ENCODE data around the gene AOC2.
"Not testable (repeated sequence)": the region's sequence is repeated elsewhere in the genome, so short reads cannot be mapped to it uniquely, and the experiment has no call there.

Gene AOC2

GRCh38 chr17:42832213-42832933 is 12.0 kb upstream of the AOC2 start:
- no peak for DNase-seq (ENCODE audit: low read depth)

DNA sequence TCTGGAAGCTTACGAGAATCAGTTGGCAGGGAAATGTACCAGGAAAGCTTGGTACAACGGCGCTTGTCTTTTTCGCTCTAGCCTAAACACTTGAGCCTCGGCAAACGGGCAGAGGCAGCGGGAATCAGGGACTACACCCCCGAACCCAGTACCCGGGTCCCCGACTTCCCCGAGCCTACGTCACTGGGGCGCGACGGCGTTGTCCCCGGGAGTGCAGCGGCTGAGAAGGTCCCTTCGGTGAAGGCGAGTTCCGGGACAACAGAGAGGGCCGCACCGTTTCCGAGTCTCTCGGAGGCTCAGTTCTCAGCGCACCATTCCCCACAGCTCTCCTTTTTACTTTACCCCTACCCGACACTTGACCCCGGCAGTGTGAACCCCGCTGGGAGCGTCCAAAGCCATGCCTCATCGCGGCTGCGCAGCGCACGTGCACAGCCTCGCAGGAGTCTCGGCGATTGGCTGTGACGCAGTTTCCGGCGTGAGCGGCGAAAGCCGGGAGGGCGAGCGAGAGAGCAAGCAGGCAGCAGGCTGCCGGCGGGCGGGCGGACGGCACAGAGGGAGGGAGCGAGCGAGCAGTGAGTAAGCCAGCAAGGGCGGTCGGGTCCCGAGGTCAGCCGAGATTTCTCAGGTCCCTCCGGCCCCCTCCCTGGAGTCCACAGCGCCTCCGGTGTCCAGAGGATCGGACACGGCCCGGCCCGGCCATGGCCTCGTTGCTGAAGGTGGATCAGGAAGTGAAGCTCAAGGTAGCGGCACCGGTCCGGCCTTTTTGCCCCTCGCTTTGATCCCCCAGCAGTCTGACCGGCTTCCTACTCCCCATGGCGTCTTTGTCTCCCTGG is 11.2 kb upstream of the AOC2 start, which contains the start of gene PSME3:
Gene PSME3 (plus strand): TSS at position 464 of the 833 bp plus-strand sequence. CDS start 235 bp downstream, at position 699.
- peak; percentile 44 for DNase-seq (ENCODE audit: low read depth)

- no peak for DNase-seq (ENCODE audit: low read depth)
Observed at GRCh38 chr17:42833767-42834422, 10.5 kb upstream of the AOC2 start.

- DNase-seq (ENCODE audit: low read depth) = no peak
Observed at GRCh38 chr17:42835732-42836131, 8.6 kb upstream of the AOC2 start.

- peak; percentile 9 for DNase-seq (ENCODE audit: low read depth)
Observed at GRCh38 chr17:42841975-42842685, 2.2 kb upstream of the AOC2 start.

DNA sequence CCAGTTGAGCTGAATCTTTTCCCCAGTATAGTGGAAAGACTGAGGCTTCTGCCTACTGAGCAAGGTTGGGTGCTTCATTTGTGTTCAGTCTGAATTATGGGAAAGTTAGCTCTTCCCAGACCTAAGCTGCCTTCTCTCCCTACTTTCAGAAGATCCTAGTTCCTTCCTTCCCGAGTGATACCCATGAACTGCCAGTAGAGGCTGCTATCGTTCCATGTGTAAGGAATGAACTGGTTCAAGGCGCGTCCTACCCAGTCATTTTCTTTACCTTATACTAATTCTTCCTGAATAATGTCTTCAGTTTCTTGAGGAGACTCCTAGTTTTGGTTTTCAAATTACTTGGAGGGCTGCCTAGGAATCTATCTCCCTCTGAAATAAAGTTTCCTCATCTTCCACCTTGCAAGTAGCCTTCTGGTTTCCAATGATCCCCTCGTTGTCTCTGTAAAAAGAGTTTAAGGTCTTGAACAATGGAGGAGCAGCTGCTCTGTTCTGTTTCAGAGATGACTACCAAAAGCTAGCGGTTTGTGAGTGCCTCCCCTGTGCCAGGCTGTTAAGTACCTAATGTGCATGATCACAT is 934 bp upstream of the AOC2 start:
- peak; percentile 69 for DNase-seq (ENCODE audit: low read depth)

GRCh38 chr17:42844761-42845555 is 578 bp downstream of the AOC2 start:
- no peak for DNase-seq (ENCODE audit: low read depth)

- DNase-seq (ENCODE audit: low read depth) = no peak
Observed at GRCh38 chr17:42845556-42845917, 1.2 kb downstream of the AOC2 start.

DNA sequence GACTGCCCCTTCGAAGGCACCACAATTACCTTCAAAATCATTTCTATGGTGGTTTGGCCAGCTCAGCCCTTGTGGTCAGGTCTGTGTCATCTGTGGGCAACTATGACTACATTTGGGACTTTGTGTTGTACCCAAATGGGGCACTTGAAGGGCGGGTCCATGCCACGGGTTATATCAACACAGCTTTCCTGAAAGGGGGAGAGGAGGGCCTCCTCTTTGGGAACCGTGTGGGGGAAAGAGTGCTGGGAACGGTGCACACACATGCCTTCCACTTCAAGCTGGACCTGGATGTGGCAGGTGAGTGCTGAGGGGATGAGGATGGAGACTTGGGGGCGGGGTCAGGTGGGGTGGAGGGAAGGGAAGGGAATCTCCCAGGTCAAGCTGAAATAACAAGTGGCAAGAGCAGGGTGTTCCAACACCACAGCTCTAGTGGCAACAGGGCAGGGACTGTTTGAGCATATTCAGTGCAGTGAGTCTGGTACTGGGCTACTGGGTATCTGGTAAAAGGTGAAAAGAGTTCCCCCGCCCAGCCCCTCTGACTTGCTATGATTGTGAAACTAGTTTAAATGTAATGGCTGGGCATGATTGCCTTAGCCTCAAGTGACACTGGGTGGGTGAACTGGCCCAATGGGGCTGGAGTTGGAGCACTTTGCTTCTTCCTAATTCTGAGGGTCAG is 1.7 kb downstream of the AOC2 start:
- DNase-seq (ENCODE audit: low read depth) = no peak

DNA sequence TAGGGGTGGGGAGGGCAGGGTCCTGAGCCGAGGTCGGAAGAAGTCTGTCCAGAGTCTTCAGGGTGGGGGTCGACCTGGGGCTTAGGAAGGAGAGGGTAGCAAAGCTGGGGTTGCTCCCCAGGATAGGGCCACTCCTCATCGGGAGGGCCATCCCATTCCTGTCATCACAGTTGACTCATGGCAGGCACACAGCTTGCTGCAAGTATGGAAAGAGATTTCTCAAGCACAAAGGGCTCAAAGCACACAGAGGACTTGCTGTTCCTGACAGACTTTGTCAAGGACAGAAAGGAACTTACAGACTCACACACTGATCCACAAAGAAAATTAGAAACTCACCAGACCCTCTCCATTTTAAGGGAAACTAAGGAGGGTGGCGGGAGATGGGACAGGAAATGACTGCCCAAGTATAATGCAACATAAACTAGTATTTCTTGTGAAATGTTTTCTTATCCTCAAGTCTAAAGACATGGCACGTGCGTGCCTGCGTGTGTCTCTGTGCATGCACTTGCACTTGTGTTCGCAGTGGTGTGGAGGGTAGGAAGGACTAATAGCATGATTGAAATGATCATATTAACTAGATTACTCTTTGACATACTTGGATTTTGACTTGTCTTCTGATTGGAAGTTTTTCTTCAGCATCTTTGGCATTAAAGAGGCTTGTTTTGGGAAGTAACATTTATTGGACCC is 2.4 kb downstream of the AOC2 start:
- DNase-seq (ENCODE audit: low read depth) = no peak

DNA sequence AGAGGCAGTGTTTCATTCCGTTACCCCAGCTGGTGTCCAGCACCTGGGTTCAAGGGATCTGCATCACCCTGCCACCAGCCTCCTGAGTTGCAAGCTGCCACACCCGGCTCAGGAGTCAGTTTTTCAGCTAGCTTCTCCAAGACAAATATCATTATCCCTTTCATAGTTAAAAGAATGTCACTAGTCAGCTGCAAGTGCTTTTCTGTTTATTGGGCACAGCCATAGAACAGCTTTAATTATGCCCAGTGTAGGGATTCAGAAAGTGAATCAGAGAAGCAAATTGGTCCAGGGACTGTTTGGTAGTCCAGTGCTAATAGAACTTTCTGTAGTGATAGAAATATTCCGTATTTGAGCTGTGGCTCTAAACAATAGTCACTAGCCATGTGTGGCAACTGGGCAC is 3.7 kb downstream of the AOC2 start:
- DNase-seq (ENCODE audit: low read depth) = no peak

DNA sequence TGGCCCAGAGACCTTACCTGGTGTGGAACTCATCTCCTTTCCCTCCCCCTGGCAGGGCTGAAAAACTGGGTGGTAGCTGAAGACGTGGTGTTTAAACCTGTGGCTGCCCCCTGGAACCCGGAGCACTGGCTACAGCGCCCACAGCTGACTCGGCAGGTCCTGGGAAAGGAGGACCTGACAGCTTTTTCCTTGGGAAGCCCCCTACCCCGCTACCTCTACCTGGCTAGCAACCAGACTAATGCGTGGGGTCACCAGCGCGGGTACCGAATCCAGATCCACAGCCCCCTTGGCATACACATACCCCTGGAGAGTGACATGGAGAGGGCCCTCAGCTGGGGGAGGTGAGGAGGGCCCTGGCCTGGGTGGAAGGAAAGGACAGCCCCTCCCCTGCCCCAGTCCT is 4.7 kb downstream of the AOC2 start:
- DNase-seq (ENCODE audit: low read depth) = no peak

GRCh38 chr17:42849451-42850181 is 5.2 kb downstream of the AOC2 start:
- DNase-seq (ENCODE audit: low read depth) = no peak

DNA sequence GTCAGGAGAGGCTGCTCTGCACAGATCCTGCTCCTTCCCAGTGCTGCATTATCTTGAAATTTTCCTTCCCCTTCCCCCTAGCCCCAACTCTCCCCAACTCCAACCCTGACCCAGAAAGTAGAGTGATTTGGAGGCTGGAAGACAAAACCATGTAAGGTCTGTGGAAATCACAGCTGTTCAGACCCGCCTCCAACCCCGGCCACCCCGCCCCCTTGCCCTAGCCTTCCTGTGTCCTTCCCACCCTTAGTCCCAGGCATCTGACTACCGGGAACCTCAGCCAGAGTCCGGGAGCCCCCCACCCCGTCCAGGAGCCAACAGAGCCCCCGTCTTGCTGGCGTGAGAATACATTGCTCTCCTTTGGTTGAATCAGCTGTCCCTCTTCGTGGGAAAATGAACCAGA is 6.6 kb downstream of the AOC2 start, which contains the start of gene AOC3:
Gene AOC3 (plus strand): TSS at position 246 of the 400 bp plus-strand sequence. CDS start 145 bp downstream, at position 391.
- DNase-seq (ENCODE audit: low read depth) = no peak

DNA sequence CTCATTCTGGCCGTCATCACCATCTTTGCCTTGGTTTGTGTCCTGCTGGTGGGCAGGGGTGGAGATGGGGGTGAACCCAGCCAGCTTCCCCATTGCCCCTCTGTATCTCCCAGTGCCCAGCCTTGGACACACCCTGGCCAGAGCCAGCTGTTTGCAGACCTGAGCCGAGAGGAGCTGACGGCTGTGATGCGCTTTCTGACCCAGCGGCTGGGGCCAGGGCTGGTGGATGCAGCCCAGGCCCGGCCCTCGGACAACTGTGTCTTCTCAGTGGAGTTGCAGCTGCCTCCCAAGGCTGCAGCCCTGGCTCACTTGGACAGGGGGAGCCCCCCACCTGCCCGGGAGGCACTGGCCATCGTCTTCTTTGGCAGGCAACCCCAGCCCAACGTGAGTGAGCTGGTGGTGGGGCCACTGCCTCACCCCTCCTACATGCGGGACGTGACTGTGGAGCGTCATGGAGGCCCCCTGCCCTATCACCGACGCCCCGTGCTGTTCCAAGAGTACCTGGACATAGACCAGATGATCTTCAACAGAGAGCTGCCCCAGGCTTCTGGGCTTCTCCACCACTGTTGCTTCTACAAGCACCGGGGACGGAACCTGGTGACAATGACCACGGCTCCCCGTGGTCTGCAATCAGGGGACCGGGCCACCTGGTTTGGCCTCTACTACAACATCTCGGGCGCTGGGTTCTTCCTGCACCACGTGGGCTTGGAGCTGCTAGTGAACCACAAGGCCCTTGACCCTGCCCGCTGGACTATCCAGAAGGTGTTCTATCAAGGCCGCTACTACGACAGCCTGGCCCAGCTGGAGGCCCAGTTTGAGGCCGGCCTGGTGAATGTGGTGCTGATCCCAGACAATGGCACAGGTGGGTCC is 7.2 kb downstream of the AOC2 start:
- DNase-seq (ENCODE audit: low read depth) = not testable (repeated sequence)

DNA sequence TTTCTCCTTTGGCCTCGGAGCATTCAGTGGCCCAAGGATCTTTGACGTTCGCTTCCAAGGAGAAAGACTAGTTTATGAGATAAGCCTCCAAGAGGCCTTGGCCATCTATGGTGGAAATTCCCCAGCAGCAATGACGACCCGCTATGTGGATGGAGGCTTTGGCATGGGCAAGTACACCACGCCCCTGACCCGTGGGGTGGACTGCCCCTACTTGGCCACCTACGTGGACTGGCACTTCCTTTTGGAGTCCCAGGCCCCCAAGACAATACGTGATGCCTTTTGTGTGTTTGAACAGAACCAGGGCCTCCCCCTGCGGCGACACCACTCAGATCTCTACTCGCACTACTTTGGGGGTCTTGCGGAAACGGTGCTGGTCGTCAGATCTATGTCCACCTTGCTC is 8.0 kb downstream of the AOC2 start:
- DNase-seq (ENCODE audit: low read depth) = no peak

DNA sequence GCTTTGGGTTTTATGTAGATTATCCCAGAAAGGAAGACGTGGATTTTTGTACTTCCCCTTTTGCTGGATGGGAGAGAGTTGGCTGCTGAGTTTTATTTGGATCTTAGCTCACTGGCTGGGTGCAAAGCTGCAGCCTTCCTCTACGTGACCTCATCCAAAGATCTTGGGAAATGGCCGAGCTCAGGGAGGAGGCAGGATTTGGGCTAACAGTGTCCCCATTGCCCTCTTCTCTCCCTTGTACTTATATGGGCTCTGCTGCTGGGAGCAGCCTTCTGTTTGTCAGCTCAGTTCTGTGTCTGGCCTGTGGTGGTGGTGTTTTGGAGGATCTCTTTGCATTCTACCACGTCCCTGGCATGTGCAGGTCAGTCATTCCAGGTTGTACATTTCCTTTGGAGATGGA is 8.6 kb downstream of the AOC2 start:
- no peak for DNase-seq (ENCODE audit: low read depth)

DNA sequence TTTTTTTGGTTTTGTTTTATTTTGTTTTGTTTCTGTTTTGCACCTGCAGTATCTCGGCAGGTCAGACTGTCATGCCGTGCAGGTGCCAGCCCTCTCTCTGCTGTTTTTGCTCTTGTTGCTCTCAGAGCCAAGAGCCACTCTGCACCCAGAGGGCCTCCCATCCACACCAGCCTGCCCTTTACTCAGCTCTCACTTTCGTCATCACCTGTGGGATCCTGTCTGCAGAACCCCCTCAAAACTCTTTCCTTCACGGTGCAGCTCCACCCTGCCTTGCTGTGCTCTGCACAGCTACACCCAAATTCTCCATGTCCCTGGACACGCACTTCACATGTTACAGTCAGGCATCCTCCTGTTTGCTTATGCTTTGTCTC is 9.2 kb downstream of the AOC2 start:
- no peak for DNase-seq (ENCODE audit: low read depth)
